IPS-NIHi7 (cell line): Measurements from ENCODE around the gene C16orf96.

Experiments used
- DNase-seq: peaks from one replicate; pipeline ENCODE4 v3.0.0; 2012; ENCODE audit warnings: mixed read lengths; ENCODE audit errors: extremely low spot score

The C16orf96 gene

GRCh38 chr16:4601036-4601863 lies 45.1 kb downstream of the C16orf96 start:
- DNase-seq: no peak

- DNase-seq: no peak
Observed at GRCh38 chr16:4601864-4602186, 45.7 kb downstream of the C16orf96 start.

- no peak for DNase-seq
Observed at GRCh38 chr16:4602331-4602730, 46.2 kb downstream of the C16orf96 start.

GRCh38 chr16:4603624-4604170 lies 47.6 kb downstream of the C16orf96 start:
- DNase-seq: no peak

GRCh38 chr16:4604401-4604800 lies 48.3 kb downstream of the C16orf96 start:
- DNase-seq: no peak

- DNase-seq: no peak
Observed at GRCh38 chr16:4606354-4606753, 50.2 kb downstream of the C16orf96 start.

- DNase-seq: no peak
Observed at GRCh38 chr16:4607841-4608703, 51.9 kb downstream of the C16orf96 start.

- no peak for DNase-seq
Observed at GRCh38 chr16:4608704-4608980, 52.5 kb downstream of the C16orf96 start.

GRCh38 chr16:4609200-4610010 lies 53.3 kb downstream of the C16orf96 start:
- no peak for DNase-seq

- DNase-seq: no peak
Observed at GRCh38 chr16:4610011-4611005, 54.2 kb downstream of the C16orf96 start.

- no peak for DNase-seq
Observed at GRCh38 chr16:4611337-4612021, 55.3 kb downstream of the C16orf96 start.

GRCh38 chr16:4612474-4612931 lies 56.4 kb downstream of the C16orf96 start:
- DNase-seq: peak; percentile 71

- no peak for DNase-seq
Observed at GRCh38 chr16:4612977-4613635, 57.0 kb downstream of the C16orf96 start.

- DNase-seq: no peak
Observed at GRCh38 chr16:4613636-4614570, 57.8 kb downstream of the C16orf96 start.

- DNase-seq: peak; percentile 73
Observed at GRCh38 chr16:4614571-4615383, 58.6 kb downstream of the C16orf96 start, which contains the start of gene UBALD1. TSS of gene UBALD1 (minus strand) at chr16:4614888. CDS start at chr16:4614797, 91 bp downstream.

GRCh38 chr16:4615384-4616046 lies 59.4 kb downstream of the C16orf96 start:
- DNase-seq: no peak
